DMS53 treated with DMSO at 0.1 percent for 48 hours (cell line): Measurements from ENCODE around the gene YEATS4.

Source experiments
- DNase-seq: peaks from one replicate; lab custom pipeline; 2025; ENCODE audit not compliant: unreplicated experiment; lab: John Stamatoyannopoulos, UW

Gene YEATS4

GRCh38 chr12:69341328-69341727, 18.2 kb upstream of the YEATS4 start:
- DNase-seq = no peak

- no peak for DNase-seq
These were observed 17.1 kb upstream of the YEATS4 start for GRCh38 chr12:69342421-69342820.

- DNase-seq = no peak
These were observed 16.2 kb upstream of the YEATS4 start for GRCh38 chr12:69343357-69343756.

GRCh38 chr12:69343885-69344612, 15.5 kb upstream of the YEATS4 start:
- DNase-seq = no peak

- no peak for DNase-seq
These were observed 14.5 kb upstream of the YEATS4 start for GRCh38 chr12:69345077-69345476.

GRCh38 chr12:69345742-69346141, 13.8 kb upstream of the YEATS4 start:
- DNase-seq = no peak

GRCh38 chr12:69348162-69348938, 11.2 kb upstream of the YEATS4 start, which contains the start of gene LYZ:
Gene LYZ (plus strand): TSS chr12:69348381. CDS start chr12:69348409, 28 bp downstream.
- DNase-seq = no peak

GRCh38 chr12:69350002-69350626, 9.4 kb upstream of the YEATS4 start:
- no peak for DNase-seq

- DNase-seq = no peak
These were observed 8.8 kb upstream of the YEATS4 start for GRCh38 chr12:69350777-69351176.

- DNase-seq = no peak
These were observed 7.9 kb upstream of the YEATS4 start for GRCh38 chr12:69351462-69352236.

GRCh38 chr12:69352904-69353303, 6.6 kb upstream of the YEATS4 start:
- DNase-seq = no peak

- DNase-seq = no peak
These were observed 5.4 kb upstream of the YEATS4 start for GRCh38 chr12:69354172-69354555.

- no peak for DNase-seq
These were observed 4.9 kb upstream of the YEATS4 start for GRCh38 chr12:69354556-69355187.

GRCh38 chr12:69355363-69356028, 4.0 kb upstream of the YEATS4 start:
- no peak for DNase-seq

- no peak for DNase-seq
These were observed 767 bp downstream of the YEATS4 start for GRCh38 chr12:69360348-69360672.

- no peak for DNase-seq
These were observed 7.3 kb downstream of the YEATS4 start for GRCh38 chr12:69366796-69367195.

- DNase-seq = no peak
These were observed 8.6 kb downstream of the YEATS4 start for GRCh38 chr12:69368171-69368570.

- no peak for DNase-seq
These were observed 23.5 kb downstream of the YEATS4 start for GRCh38 chr12:69383074-69383473.

GRCh38 chr12:69385038-69385437, 25.5 kb downstream of the YEATS4 start:
- no peak for DNase-seq

GRCh38 chr12:69386921-69387320, 27.4 kb downstream of the YEATS4 start:
- DNase-seq = no peak
